Measurements from ENCODE around the gene BEND7. TPM values are rescaled to one million over a fixed set of nuclear protein-coding genes. Genes with fewer than 3 reads are reported as not detected.
A peak's percentile ranks its signal among the peaks of the same experiment; 100 is the strongest.

BEND7 gene
- total and polyA plus RNA-seq, 2 of the 13 experiments (the other 11 are each of a cell fraction or from before 2014, with no cell fraction given), result 14.1 to 17.1 TPM

GRCh38 chr10:13414855-13415254, 114.0 kb downstream of the BEND7 start (continued):
- TF ChIP-seq ZNF776 (CRISPR knock-in tag; IDR thresholded peaks at IDR 0.05) (no peak), THAP11 (CRISPR knock-in tag; IDR thresholded peaks at IDR 0.05) (peak; percentile 24; the same call in 1 of the 2 replicates), MIXL1 (CRISPR knock-in tag; IDR thresholded peaks at IDR 0.05) (peak; percentile 91), FOXP1 (IDR thresholded peaks at IDR 0.05) (no peak), FOXP1 (CRISPR knock-in tag; IDR thresholded peaks at IDR 0.05) (peak; percentile 49; the same call in 1 of the 2 replicates), EP300 (IDR thresholded peaks at IDR 0.05; ENCODE audit: low read depth in 2 of 2, low read length in 2 of 2) (peak in 1 of 2 experiments; percentile 83; a peak in 2 of 4 replicates), EP300 (CRISPR knock-in tag; IDR thresholded peaks at IDR 0.05; ENCODE audit: borderline replicate concordance) (peak; percentile 54; the same call in 1 of the 2 replicates), ZSCAN21 (CRISPR knock-in tag; IDR thresholded peaks at IDR 0.05; ENCODE audit: borderline replicate concordance) (no peak), ZNF354B (CRISPR knock-in tag; IDR thresholded peaks at IDR 0.05) (no peak), KDM5A (IDR thresholded peaks at IDR 0.05; ENCODE audit: borderline replicate concordance, low read length) (no peak), MZF1 (CRISPR knock-in tag; IDR thresholded peaks at IDR 0.05; ENCODE audit: borderline replicate concordance) (no peak), HOXA3 (CRISPR knock-in tag; IDR thresholded peaks at IDR 0.05) (peak; percentile 15; the same call in 1 of the 2 replicates), GLMP (CRISPR knock-in tag; IDR thresholded peaks at IDR 0.05; ENCODE audit: borderline replicate concordance) (no peak), FOXA3 (CRISPR knock-in tag; IDR thresholded peaks at IDR 0.05) (peak; percentile 59; the same call in 1 of the 2 replicates), THAP9 (CRISPR knock-in tag; IDR thresholded peaks at IDR 0.05; ENCODE audit: borderline replicate concordance) (no peak), HOXA9 (CRISPR knock-in tag; IDR thresholded peaks at IDR 0.05; ENCODE audit: borderline replicate concordance) (no peak), RCOR2 (CRISPR knock-in tag; IDR thresholded peaks at IDR 0.05) (peak; percentile 43; the same call in 1 of the 2 replicates), HIC2 (CRISPR knock-in tag; IDR thresholded peaks at IDR 0.05; ENCODE audit: low read depth) (peak; percentile 37; the same call in 1 of the 2 replicates), HNF4A (CRISPR knock-in tag; IDR thresholded peaks at IDR 0.05) (peak; percentile 89), ZFP36 (IDR thresholded peaks at IDR 0.05; ENCODE audit: borderline replicate concordance, low read depth, low read length, partially characterized antibody) (no peak), CTCF (CRISPR knock-in tag; IDR thresholded peaks at IDR 0.05) (peak; percentile 83)

Data from HepG2 (cell line).